HG02884 (cell line): Measurements from ENCODE around the gene SOWAHC.
A peak's percentile ranks its signal among the peaks of the same experiment; 100 is the strongest.
"Not testable (repeated sequence)": the region's sequence is repeated elsewhere in the genome, so short reads cannot be mapped to it uniquely, and the experiment has no call there.

Experiments used
- ATAC-seq: cut with Tn5 transposase; IDR thresholded peaks from one replicate; pipeline ENCODE4 v1.9.1; 2021; ENCODE audit warnings: mild to moderate bottlenecking, moderate library complexity; ENCODE audit not compliant: unreplicated experiment

The SOWAHC gene, protein sequence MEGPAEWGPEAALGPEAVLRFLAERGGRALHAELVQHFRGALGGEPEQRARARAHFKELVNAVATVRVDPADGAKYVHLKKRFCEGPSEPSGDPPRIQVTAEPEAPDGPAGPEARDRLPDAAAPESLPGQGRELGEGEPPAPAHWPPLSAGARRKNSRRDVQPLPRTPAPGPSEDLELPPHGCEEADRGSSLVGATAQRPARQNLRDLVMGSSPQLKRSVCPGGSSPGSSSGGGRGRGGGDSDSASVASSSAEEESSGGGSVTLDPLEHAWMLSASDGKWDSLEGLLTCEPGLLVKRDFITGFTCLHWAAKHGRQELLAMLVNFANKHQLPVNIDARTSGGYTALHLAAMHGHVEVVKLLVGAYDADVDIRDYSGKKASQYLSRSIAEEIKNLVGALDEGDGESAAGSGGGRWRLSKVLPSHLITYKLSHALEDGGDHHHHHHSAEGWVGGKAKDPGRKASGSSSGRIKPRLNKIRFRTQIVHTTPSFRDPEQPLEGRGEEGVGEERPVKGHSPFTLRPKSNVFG

DNA sequence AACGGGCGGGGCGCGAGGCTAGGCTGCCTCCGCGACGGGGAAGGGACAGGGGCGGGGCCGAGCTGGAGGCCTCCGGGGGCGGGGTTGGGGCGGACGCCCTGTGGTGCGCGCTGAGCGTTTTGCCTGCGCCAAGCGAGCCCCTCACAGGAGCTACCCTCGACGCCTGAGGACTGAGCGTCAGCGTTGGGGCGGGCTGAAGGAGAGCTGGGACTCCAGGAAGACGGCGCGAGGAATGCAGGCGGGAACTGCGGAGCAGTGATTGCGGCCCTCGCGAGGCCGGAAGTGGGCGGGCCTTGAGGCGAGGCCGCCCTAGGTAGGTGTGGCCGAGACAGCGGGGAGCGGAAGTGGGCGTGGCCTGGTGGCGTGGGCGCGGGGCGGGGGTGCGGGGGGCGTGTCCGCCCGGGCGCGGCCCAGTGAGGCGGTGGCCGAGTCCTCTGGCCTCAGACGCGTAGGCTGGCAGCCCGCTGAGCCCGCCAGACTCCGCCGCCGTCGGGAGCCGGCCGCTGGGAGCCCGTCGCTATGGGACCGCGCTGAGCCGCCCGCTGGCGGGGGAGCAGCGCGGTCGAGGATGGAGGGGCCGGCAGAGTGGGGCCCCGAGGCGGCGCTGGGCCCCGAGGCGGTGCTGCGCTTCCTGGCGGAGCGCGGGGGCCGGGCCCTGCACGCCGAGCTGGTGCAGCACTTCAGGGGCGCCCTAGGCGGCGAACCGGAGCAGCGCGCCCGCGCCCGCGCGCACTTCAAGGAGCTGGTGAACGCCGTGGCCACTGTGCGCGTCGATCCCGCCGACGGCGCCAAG, at the start of gene SOWAHC, which contains the start of gene SEPTIN10:
Gene SOWAHC (plus strand): TSS at position 443 of the 793 bp plus-strand sequence. CDS start 126 bp downstream, at position 569.
Gene SEPTIN10 (minus strand): TSS at position 45 of the 793 bp plus-strand sequence. CDS start 139 bp downstream, outside the sequence.
- ATAC-seq: peak; percentile 69

DNA sequence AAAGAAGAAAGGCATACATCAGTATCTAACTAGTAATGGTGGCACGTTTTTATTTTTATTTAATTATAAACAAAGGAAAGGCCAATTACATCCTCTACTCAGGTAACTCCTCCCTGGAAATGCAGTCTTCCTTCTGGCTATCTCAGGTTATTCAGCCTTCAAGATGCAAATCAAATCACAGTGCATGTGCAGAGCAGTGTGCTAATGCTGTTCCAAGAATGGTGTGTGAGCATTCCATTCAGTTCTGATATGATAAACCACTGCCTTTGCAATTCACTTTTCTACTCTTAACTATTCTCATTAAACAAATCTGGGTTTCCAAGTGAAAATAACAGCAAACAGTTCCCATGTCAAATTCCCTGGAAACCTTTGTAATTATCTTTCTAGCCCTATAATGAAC, 38.8 kb upstream of the SOWAHC start:
- no peak for ATAC-seq

DNA sequence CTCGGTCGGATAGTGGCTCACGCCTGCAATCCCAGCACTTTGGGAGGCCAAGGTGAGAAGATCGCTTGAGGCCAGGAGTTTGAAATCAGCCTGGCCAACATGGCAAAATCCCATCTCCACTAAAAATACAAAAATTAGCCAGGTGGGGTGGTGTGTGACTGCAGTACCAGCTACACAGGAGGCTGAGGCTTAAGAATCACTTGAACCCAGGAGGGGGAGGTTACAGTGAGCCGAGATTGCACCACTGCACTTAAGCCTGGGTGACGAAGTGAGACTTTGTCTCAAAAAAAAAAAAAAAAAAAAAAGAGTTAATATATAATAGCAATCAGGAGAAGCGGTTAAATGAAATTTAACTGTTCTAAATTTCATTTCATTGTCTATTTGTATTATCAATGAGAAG, 36.5 kb upstream of the SOWAHC start:
- not testable (repeated sequence) for ATAC-seq

DNA sequence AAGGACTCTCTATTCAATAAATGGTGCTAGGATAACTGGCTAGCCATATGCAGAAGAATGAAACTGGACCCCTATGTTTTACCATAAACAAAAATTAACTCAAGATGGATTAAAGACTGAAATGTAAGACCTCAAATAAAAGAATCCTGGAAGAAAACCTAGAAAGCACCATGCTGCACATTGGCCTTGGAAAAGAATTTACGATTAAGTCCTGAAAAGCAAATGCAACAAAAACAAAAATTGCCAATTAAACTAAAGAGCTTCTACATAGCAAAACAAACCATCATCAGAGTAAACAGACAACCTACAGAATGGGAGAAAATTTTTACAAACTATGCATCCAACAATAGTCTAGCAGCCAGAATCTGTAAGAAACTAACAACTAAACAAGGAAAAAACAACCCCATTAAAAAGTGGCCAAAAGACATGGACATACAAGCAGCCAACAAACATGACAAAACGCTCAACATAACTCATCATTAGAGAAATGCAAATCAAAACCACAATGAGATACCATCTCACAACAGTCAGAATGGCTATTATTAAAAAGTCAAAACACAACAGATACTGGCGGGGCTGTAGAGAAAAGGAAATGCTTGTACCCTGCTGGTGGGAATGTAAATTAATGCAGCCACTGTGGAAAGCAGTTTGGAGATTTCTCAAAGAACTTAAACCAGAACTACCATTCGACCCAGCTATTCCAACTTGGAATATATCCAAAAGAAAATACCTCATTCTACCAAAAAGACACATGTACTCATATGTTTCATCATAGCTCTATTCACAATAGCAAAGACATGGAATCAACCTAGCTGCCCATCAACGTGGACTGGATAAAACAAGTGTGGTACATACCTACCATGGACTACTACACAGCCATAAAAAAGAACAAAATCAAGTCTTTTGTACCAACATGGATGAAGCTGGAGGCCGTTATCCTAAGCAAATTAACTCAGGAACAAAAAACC, 31.0 kb upstream of the SOWAHC start:
- ATAC-seq: no peak

DNA sequence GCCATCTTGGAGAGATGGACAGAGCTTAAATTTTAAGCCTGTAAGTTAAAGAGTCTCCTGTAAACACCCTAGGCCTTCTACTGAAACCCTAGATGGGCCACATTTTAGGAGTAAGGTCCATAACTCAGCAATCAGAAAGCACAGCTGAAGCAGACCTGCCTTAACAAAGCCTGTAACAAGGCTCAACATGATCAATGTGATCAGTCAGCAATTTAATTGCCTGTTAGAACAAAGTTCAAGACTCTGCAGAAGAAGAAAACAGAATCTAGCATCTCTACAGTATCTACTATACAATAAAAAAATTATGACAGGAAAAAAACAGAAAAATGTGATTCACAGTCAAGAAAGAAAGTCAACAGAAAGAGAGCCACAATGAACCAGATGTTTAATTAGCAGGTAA, 27.5 kb upstream of the SOWAHC start:
- ATAC-seq: no peak

DNA sequence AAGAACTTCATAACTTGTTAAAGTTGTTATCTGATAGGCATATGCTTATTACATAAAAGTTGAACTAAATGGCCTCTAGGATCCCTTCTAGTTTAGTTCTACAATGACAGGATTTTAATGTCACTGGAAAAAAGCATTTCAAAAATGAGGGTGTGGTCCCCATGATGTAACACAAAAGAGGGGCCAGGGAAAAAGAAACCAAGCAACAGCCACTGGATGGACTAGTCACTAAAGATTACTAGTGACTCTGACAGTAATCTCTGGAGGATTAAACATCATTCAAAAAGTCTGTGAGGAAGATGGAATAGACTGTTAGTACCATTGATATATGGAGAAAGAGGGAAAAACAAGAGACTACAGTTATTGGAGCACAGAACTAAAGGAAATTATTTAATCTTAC, 23.0 kb upstream of the SOWAHC start:
- ATAC-seq: no peak

DNA sequence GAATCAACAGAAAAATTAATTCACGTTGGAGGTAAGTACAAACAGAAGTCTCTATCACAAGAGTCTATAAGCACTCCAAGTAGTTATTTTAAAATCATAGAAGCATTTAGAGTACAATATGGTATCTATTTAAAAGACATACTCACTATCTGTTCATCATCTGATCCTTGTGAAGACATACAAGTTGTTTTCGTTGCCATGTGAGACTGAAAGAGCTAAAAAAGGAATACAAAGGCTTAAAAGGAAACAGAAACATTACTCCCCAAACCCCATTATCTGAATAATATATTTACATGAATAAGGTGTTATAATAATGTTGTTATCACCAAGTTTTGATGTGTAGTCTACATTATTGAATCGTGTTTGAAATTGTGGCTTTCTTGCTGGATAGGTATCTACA, 21.3 kb upstream of the SOWAHC start:
- no peak for ATAC-seq

DNA sequence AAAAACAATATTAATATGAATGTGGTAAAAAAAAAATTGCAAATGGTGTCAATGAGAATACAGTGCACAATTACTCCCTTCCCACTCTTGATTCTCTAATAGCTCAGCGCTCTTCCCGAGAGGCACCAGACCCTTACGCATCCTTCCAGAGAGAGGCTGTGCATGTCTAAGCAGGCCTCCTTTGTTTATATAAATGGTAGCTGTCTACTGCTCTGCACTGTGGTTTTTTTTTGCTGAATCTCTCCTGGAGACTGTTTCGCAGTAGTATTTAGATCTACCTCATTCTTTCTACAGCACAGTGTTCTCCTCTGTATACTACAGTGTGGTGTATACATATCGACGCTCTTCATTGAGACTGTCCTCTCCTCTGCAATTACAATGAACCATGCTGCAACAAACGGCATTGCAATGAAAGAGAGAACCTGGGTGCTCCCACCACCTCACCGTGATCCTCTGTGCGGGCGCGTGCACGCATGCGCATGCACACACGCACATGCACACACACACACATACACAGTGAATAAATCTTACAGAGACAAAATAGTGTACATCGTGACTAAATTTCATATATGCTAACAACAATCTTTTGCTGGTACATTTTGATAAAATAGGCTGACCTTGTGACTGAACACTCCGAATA, 19.8 kb upstream of the SOWAHC start:
- no peak for ATAC-seq

DNA sequence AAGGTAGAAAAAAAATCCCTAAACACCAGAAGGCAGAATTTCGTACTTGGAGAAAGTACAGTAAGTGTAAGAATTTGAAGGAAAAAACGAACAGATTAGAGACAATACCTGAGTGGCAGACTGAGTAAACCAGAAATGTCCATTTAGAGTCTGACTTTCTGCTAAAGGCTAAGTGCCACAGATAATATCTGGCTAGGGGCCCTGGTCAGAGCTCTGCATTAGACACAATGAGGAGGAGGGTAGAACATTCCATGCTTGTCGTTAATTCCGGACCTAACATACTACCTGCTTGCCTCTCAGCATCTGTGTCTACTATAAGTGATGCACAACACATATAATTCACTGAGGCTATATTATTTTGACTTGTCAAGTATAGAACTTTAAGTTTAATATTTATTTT, 18.5 kb upstream of the SOWAHC start:
- ATAC-seq: no peak

DNA sequence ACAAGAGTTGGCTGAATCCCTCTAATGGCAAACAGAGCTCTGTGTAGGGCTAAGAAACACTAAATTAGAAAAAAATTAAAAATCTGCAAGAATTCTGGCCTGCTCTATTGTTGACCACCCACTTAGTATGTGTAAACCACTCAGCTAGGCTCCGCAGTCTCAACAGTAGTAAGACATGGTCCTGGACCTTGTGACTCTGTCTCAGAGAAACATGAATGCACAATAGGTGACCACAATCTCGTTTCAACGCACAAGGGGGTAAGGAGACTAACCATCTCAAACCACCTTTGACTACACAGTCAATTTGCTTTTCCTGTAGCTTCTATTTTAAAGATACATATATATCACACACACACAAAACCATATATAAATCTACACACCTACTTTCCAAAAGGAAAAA, 16.9 kb upstream of the SOWAHC start:
- no peak for ATAC-seq

DNA sequence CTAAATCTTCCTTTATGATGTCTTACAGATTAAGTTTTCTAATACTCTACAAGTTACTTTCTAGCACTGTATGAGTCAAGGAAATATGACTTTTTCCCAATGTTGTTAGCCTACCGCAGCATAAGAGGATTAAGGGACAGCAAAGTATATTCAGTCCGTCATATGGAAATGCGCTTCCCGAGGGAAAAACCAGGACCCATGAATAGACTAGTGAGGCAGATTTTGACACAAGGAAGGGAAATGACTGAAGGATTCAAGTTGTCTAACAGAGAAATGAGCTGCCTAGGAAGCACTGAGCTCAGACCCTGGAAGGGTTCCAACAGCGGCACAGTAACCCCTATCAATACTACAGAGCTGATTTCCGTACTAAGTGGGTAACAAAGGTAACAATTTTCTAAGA, 12.4 kb upstream of the SOWAHC start:
- ATAC-seq: no peak

DNA sequence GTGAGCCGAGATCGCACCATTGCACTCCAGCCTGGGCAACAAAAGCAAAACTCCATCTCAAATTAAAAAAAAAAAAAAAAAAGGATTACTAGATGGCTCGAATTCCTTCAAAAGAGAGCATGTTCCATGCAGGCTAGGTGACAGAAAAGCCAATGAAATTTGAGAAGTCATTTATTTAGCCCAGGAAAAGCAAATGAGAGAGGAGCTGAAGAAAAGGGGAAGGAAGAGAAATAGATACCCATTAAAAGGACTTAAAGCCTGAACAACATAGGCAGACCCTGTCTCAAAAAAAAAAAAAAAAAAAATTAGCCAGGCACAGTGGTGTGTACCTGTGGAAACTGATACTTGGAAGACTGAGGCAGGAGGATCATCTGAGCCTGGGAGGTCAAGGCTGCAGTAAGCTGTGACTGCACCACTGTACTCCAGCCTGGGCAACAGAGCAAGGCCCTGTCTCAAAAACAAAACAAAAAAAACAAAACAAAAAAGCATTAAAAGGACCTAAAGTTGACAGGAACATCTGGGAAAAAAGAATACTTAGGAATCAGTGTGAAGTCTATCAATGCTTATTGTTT, 11.5 kb upstream of the SOWAHC start:
- no peak for ATAC-seq

DNA sequence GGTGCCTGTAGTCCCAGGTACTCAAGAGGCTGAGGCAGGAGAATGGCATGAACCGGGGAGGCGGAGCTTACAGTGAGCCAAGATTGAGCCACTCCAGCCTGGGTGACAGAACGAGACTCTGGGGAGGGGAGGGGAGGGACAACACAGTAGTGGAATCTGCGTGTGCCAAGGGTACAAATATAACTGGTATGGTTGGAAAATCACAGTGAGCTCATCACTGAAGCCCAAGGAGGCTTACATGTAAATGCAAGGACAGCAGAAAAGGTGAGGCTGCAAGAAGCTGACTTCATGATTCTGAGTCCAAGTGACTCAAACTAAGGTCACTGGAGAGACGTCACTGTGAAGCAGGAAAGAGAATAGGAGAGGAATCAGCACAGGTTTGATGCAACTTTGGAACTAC, 9.6 kb upstream of the SOWAHC start:
- no peak for ATAC-seq

DNA sequence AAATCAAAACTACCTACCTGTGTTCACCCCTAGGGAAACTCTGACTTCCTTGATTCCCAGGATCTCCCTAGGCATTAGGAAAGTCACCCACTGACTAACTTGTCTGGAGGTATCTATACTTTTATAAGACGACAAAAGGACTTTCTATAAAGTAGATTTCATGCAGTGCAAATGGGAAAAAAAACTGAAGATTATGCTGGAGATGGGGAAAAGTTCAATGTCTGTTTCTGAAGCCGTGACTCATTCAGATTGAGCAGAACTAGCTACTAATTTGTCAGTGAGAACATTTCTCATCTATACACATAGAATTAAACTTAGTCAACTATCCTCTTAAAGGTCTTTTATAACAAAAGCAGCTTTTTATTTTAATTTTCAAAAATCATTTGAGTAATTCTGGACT, 6.4 kb upstream of the SOWAHC start:
- no peak for ATAC-seq

DNA sequence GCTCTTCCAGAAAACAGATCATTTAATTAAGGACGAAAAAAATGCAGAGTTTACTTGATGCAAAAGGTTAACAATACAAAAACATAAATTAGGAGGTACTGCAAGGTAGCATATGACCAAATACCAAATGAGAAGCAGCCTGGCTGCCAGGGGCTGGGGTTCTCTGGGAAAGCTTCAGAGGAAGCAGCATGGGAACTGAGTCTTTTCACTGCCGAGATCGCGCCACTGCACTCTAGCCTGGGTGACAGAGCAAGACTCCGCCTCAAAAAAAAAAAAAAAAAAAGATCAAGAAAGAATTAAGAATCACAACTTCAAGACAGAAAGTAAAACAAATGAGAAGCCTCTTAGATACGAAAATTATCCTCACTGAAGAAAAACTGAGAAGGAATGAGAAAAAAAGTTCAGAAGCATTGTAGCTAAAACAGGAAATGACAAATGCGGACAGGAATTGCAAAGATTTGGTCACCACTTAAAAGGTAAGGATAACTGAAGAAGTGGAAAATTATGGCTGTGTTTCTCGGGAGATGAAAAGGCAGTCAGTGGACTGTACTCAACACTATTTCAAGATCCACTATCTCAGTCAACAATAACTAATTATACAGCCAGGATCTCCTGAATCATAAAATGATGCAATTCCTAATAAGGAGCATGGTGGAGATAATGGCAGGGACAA, 4.7 kb upstream of the SOWAHC start:
- ATAC-seq: no peak

DNA sequence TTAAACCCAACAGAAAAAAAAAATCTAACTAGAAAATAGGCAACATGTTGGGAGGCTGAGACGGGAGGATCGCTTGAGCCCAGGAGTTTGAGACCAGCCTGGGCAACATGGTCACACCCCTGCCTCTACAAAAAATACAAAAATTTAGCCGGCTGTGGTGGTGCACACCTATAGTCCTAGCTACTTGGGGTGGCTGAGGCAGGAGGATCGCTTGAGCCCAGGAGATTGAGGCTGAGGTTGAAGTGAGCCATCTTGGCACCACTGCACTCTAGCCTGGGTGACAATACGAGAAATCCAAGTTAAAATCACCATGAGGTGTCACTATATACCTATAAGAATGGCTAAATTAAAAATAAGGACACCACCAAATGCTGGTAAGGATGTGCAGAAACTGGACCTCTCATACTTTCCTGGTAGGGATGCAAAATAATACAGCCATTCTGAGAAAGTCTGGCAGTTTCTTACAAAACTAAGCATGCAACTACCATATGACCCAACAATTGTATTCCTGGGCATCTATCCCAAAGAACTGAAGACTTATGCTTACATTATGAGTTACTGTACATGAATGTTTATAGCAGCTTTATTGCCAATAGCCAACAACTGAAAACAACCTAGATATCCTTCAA, 2.6 kb upstream of the SOWAHC start:
- ATAC-seq: no peak

DNA sequence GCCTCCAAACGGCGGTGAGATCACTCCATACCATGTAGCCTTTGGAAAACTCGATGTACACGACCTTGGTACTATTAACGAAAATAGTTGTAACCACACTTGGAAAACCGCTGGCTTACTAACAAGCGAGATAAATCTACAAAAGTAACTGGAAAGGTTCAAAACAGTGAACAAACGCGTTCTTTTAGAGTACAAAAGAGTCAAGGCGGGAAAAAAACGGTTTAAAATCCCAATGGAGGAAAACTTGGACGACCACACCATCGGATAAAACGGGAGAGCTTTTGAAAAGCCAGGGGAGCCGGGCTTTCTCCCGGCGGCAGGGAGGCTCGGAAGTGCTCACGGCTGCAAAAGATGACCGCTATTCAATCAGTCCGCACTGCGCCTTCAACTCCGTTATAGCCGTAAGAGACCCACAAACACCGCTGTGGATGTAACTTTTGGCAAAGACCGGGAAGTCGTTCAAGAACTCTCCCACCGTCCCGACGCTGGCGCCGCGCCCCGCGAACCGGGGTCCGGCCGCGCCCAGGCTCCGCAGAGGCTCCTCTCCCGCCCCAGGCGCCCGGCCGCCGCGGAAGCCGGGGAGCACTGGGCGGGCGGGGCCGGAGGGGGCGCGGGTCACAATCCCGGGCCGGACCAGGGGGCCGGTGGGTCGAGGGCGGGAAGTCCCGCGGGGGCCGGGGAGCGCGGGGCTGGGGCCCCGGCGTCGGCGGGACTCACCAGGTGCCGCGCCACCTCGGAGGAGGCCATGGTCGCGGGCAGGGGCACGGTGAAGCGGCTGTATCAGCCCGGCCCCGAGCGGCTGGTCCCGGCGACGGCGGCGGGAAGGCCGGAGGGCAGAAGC, 863 bp upstream of the SOWAHC start:
- peak; percentile 19 for ATAC-seq
